Right cardiac atrium (tissue), 5 donors: ENCODE measurements around the gene INAFM1. TPM values are rescaled to one million over a fixed set of nuclear protein-coding genes. Genes with fewer than 3 reads are reported as not detected.
"Not testable (repeated sequence)": the region's sequence is repeated elsewhere in the genome, so short reads cannot be mapped to it uniquely, and the experiment has no call there.

Experiments
- ATAC-seq, 2 donors: fragments of 200-7000 bp; cut with Tn5 transposase; one replicate each; pipeline versions ENCODE4 v1.8.0 to v1.9.1; 2020; ENCODE audit warnings: moderate library complexity in 2 of 2, mild to moderate bottlenecking in 1 of 2
- DNase-seq, 3 donors: peaks; one replicate each; pipeline ENCODE4 v3.0.0-alpha.2; 2020
- H3K27ac ChIP-seq: one replicate; pipeline ENCODE4 v1.5.1; 2013; ENCODE audit warnings: mild to moderate bottlenecking, low read length, control low read depth, moderate library complexity
- H3K27me3 ChIP-seq: one replicate; pipeline ENCODE4 v1.6.1; 2013; ENCODE audit not compliant: control insufficient read depth, insufficient read depth
- H3K4me1 ChIP-seq: one replicate; pipeline ENCODE4 v1.6.1; 2013; ENCODE audit warnings: low read length; ENCODE audit not compliant: control insufficient read depth, insufficient read depth
- H3K4me3 ChIP-seq: one replicate; pipeline ENCODE4 v1.5.1; 2013; ENCODE audit warnings: low read length, control low read depth
- H3K9me3 ChIP-seq: one replicate; pipeline ENCODE4 v1.6.1; 2013; ENCODE audit warnings: low read length; ENCODE audit not compliant: control insufficient read depth
- WGBS: extraction: QIAGEN DNeasy Blood & Tissue Kit; methylation state at CpG from one replicate; pipeline ENCODE4 v1.1.7; 2013; 5-methylcytosine and 5-hydroxymethylcytosine counted together
- intact Hi-C, 4 donors: fragments of 100-400 bp; cut with DNase I; formaldehyde crosslinking; loops; one replicate each; pipeline versions ENCODE4 v1.11.0 to v1.14.0; 2022 to 2023
- polyA plus RNA-seq: library from polyadenylated mRNA; stranded (reverse); fragments of 200-250 nt; gene quantifications from one replicate; pipeline ENCODE4 v1.2.3, GENCODE V29; 2013
- total RNA-seq, 4 donors: library from RNA; stranded (reverse); fragmentation: NEBNext Ultra II Directional; extraction: Animal tissue kit (Norgen Biotek cat#: 25700); gene quantifications; one replicate each; pipeline ENCODE4 v1.2.1, GENCODE V29; 2021
- donor health status: healthy with polysubstance abuse.
- donor health status: DM: no; HTN: yes; CAD: no.
- donor health status: DM: no; HTN: no; CAD: no.
- donor health status: DM: no; HTN: yes; CAD: no; lungs with severe emphysema.
- donor health status: DM: yes; HTN: yes; CAD: no.

The INAFM1 gene
- total and polyA plus RNA-seq, 5 donors, result 7.0 to 16.9 (median 14.1) TPM

GRCh38 chr19:47258434-47258833 lies 16.3 kb upstream of the INAFM1 start:
- H3K4me1 ChIP-seq, result peaks cover 4% of the 10 kb centered on the region
- intact Hi-C loops, result no loop called here
- no peaks in the 10 kb centered on the region for H3K9me3 ChIP-seq
- no peak overlapping the region for H3K4me3 ChIP-seq
- H3K27ac ChIP-seq, result no peak overlapping the region
- DNase-seq (no peak), ATAC-seq (no peak)
- no peaks in the 10 kb centered on the region for H3K27me3 ChIP-seq
- 82% methylated on average over 9 of the region's 9 CpGs for WGBS

GRCh38 chr19:47258895-47259555 lies 15.7 kb upstream of the INAFM1 start:
- peak in 1 of 3 donors; percentile 60 for DNase-seq

GRCh38 chr19:47260476-47260875 lies 14.2 kb upstream of the INAFM1 start:
- Histone ChIP-seq H3K9me3 (no peaks in the 10 kb centered on the region), H3K27me3 (no peaks in the 10 kb centered on the region), H3K27ac (no peak overlapping the region), H3K4me3 (no peak overlapping the region), H3K4me1 (peaks cover 4% of the 10 kb centered on the region)
- 94% methylated on average over 17 of the region's 17 CpGs for WGBS
- intact Hi-C loops, result no loop called here
- DNase-seq (peak in 1 of 3 donors; percentile 71), ATAC-seq (no peak)

More at GRCh38 chr19:47258895-47259555, 15.7 kb upstream of the INAFM1 start:
- H3K27me3 ChIP-seq, result no peaks in the 10 kb centered on the region
- ATAC-seq, result no peak
- no peak overlapping the region for H3K4me3 ChIP-seq
- H3K9me3 ChIP-seq, result no peaks in the 10 kb centered on the region
- peaks cover 4% of the 10 kb centered on the region for H3K4me1 ChIP-seq
- 91% methylated on average over 6 of the region's 6 CpGs for WGBS
- intact Hi-C loops, result no loop called here
- no peak overlapping the region for H3K27ac ChIP-seq

GRCh38 chr19:47261946-47262793 lies 12.5 kb upstream of the INAFM1 start:
- H3K27ac ChIP-seq, ATAC-seq, H3K27me3 ChIP-seq, H3K4me3 ChIP-seq, H3K9me3 ChIP-seq, intact Hi-C loops, H3K4me1 ChIP-seq, DNase-seq: not testable (repeated sequence)
- WGBS, result 80% methylated on average over 14 of the region's 14 CpGs

GRCh38 chr19:47264629-47265028 lies 10.1 kb upstream of the INAFM1 start:
- H3K27ac ChIP-seq, result no peak overlapping the region

GRCh38 chr19:47266401-47266941 lies 8.2 kb upstream of the INAFM1 start:
- H3K27ac ChIP-seq, result no peak overlapping the region
- ATAC-seq, result peak in 1 of 2 donors; percentile 3
- intact Hi-C loops, result no loop called here
- H3K27me3 ChIP-seq, result no peaks in the 10 kb centered on the region
- no peak overlapping the region for H3K4me3 ChIP-seq
- no peaks in the 10 kb centered on the region for H3K9me3 ChIP-seq
- WGBS, result 94% methylated on average over 21 of the region's 21 CpGs
- no peak for DNase-seq
- H3K4me1 ChIP-seq, result no peaks in the 10 kb centered on the region

More at GRCh38 chr19:47264629-47265028, 10.1 kb upstream of the INAFM1 start:
- DNase-seq, result no peak
- no peaks in the 10 kb centered on the region for H3K27me3 ChIP-seq
- H3K4me3 ChIP-seq, result no peak overlapping the region
- intact Hi-C loops, result no loop called here
- H3K9me3 ChIP-seq, result no peaks in the 10 kb centered on the region
- WGBS, result 95% methylated on average over 30 of the region's 30 CpGs
- no peaks in the 10 kb centered on the region for H3K4me1 ChIP-seq
- no peak for ATAC-seq

- 89% methylated on average over 14 of the region's 14 CpGs for WGBS
- no peak overlapping the region for H3K27ac ChIP-seq
- no peak overlapping the region for H3K4me3 ChIP-seq
- ATAC-seq, result no peak
- intact Hi-C loops, result no loop called here
- no peaks in the 10 kb centered on the region for H3K4me1 ChIP-seq
- no peaks in the 10 kb centered on the region for H3K27me3 ChIP-seq
- DNase-seq, result no peak
- H3K9me3 ChIP-seq, result no peaks in the 10 kb centered on the region
Measured at GRCh38 chr19:47267350-47267759, 7.3 kb upstream of the INAFM1 start.

- no peak for ATAC-seq
- 93% methylated on average over 6 of the region's 6 CpGs for WGBS
- Histone ChIP-seq H3K4me1 (no peaks in the 10 kb centered on the region), H3K9me3 (no peaks in the 10 kb centered on the region), H3K4me3 (no peak overlapping the region), H3K27ac (no peak overlapping the region), H3K27me3 (no peaks in the 10 kb centered on the region)
- intact Hi-C loops, result no loop called here
- no peak for DNase-seq
Measured at GRCh38 chr19:47268028-47268427, 6.7 kb upstream of the INAFM1 start.

GRCh38 chr19:47269596-47269995 lies 5.1 kb upstream of the INAFM1 start:
- no peak overlapping the region for H3K4me3 ChIP-seq
- DNase-seq, result no peak
- intact Hi-C loops, result no loop called here
- no peaks in the 10 kb centered on the region for H3K4me1 ChIP-seq
- WGBS, result 87% methylated on average over 7 of the region's 7 CpGs
- no peaks in the 10 kb centered on the region for H3K9me3 ChIP-seq
- no peak for ATAC-seq
- no peak overlapping the region for H3K27ac ChIP-seq
- no peaks in the 10 kb centered on the region for H3K27me3 ChIP-seq

GRCh38 chr19:47270408-47270807 lies 4.3 kb upstream of the INAFM1 start:
- Histone ChIP-seq H3K9me3 (no peaks in the 10 kb centered on the region), H3K27ac (no peak overlapping the region), H3K4me3 (no peak overlapping the region), H3K27me3 (no peaks in the 10 kb centered on the region), H3K4me1 (no peaks in the 10 kb centered on the region)
- DNase-seq (no peak), ATAC-seq (no peak)
- 94% methylated on average over 10 of the region's 10 CpGs for WGBS
- intact Hi-C loops, result no loop called here

GRCh38 chr19:47271949-47272348 lies 2.7 kb upstream of the INAFM1 start:
- ATAC-seq, result no peak
- H3K27me3 ChIP-seq, result no peaks in the 10 kb centered on the region
- DNase-seq, result no peak
- H3K4me1 ChIP-seq, result no peaks in the 10 kb centered on the region
- intact Hi-C loops, result no loop called here
- H3K9me3 ChIP-seq, result no peaks in the 10 kb centered on the region
- no peak overlapping the region for H3K4me3 ChIP-seq
- no peak overlapping the region for H3K27ac ChIP-seq
- 71% methylated on average over 6 of the region's 6 CpGs for WGBS
